Measurements from ENCODE around the gene ZNF84.

GRCh38 chr12:133057446-133057845, 20.1 kb downstream of the ZNF84 start:
- TF ChIP-seq POLR2AphosphoS5 (IDR thresholded peaks at IDR 0.05): no peak
- TF ChIP-seq, protein P1, sequence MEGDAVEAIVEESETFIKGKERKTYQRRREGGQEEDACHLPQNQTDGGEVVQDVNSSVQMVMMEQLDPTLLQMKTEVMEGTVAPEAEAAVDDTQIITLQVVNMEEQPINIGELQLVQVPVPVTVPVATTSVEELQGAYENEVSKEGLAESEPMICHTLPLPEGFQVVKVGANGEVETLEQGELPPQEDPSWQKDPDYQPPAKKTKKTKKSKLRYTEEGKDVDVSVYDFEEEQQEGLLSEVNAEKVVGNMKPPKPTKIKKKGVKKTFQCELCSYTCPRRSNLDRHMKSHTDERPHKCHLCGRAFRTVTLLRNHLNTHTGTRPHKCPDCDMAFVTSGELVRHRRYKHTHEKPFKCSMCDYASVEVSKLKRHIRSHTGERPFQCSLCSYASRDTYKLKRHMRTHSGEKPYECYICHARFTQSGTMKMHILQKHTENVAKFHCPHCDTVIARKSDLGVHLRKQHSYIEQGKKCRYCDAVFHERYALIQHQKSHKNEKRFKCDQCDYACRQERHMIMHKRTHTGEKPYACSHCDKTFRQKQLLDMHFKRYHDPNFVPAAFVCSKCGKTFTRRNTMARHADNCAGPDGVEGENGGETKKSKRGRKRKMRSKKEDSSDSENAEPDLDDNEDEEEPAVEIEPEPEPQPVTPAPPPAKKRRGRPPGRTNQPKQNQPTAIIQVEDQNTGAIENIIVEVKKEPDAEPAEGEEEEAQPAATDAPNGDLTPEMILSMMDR (IDR thresholded peaks at IDR 0.05): no peak
- TF ChIP-seq POLR2A (IDR thresholded peaks at IDR 0.05): no peak
- TF ChIP-seq EP300 (IDR thresholded peaks at IDR 0.05): no peak
